ENCODE data around the gene FIGNL1.

DNA sequence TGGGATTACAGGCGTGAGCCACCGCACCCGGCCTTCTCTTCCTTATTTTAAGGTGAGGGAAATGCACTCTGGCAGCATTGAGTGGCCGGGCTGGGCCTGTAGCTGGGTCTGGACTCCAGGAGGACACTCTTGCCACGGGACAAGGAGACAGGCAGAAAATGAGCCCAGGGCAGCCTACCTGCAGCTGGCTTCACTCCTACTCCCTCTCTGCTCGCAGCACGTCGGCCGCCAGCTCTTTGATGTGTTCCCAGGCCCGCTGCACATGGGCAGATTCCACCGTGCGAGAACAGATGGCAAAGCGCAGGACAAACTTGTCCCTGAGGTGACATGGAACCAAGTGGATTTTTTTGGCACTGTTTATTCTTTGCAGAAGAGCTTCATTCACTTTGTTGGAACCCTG, 12.9 kb upstream of the FIGNL1 start:
- TF ChIP-seq, protein P1, sequence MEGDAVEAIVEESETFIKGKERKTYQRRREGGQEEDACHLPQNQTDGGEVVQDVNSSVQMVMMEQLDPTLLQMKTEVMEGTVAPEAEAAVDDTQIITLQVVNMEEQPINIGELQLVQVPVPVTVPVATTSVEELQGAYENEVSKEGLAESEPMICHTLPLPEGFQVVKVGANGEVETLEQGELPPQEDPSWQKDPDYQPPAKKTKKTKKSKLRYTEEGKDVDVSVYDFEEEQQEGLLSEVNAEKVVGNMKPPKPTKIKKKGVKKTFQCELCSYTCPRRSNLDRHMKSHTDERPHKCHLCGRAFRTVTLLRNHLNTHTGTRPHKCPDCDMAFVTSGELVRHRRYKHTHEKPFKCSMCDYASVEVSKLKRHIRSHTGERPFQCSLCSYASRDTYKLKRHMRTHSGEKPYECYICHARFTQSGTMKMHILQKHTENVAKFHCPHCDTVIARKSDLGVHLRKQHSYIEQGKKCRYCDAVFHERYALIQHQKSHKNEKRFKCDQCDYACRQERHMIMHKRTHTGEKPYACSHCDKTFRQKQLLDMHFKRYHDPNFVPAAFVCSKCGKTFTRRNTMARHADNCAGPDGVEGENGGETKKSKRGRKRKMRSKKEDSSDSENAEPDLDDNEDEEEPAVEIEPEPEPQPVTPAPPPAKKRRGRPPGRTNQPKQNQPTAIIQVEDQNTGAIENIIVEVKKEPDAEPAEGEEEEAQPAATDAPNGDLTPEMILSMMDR (conservative IDR thresholded peaks at IDR 0.05; ENCODE audit: low read length) = no peak
- TF ChIP-seq EZH2phosphoT487 (IDR thresholded peaks at IDR 0.05; ENCODE audit: borderline replicate concordance) = no peak

Measured in Loucy (cell line).